ENCODE results near the gene COL5A1. TPM values are rescaled to one million over a fixed set of nuclear protein-coding genes. Genes with fewer than 3 reads are reported as not detected.

Gene COL5A1
- total RNA-seq, 1 experiment from 2014 or later: 10.6 TPM

DNA sequence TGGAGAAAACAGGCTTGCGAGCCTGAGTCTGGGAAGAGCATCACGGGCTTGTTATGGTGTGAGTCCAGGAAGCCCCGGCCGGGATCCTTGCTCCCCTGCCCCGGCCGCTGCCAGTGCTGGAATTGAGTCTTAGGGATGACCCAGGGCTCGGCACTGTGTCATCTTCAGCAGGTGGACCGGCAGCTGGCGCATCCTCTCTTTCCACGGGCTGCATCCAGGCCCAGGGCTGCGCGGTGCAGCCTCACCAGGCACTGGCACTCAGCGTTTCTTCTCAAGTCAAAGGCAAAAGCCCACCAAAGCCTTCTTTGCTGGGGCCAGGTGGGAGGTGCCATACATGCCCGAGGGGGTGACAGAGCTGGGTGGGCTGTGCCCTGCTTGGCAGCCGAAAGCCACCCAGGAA, 46.6 kb downstream of the COL5A1 start:
- ATAC-seq (no peak), DNase-seq (no peak)
- Histone ChIP-seq H3F3A (ENCODE audit: low read length, unreplicated experiment) (no peaks in the 10 kb centered on the region), H3K79me2 (ENCODE audit: low read length) (no peaks in the 10 kb centered on the region), H3K9me2 (replicated peaks; ENCODE audit: low read length) (no peaks in the 10 kb centered on the region), H3K9ac (ENCODE audit: low read length) (no peak overlapping the region), H3K4me2 (ENCODE audit: low read length) (no peak overlapping the region), H4K20me1 (ENCODE audit: low read length) (no peaks in the 10 kb centered on the region), H3K36me3 (ENCODE audit: low read depth, low read length) (no peaks in the 10 kb centered on the region), H3K27me3 (ENCODE audit: low read length) (no peaks in the 10 kb centered on the region), H3K4me3 (ENCODE audit: low read length) (no peak overlapping the region), H2AFZ (ENCODE audit: low read length) (no peak overlapping the region), H3K4me1 (ENCODE audit: insufficient read depth, low read length) (no peaks in the 10 kb centered on the region), H3K9me3 (ENCODE audit: low read length) (no peaks in the 10 kb centered on the region), H3K27ac (ENCODE audit: low read length) (no peak overlapping the region)
- ChIA-PET CTCF (interaction anchor here (0.6 kb wide), 1 partner anchor 191 kb away, joined by 7 read pairs; no protein-coding TSS in a partner anchor), POLR2A (ENCODE audit: unreplicated experiment) (no interaction called here)
- no peak for TF ChIP-seq EZH2phosphoT487 (IDR thresholded peaks at IDR 0.05; ENCODE audit: borderline replicate concordance, low read length)
- TF ChIP-seq, protein P1, sequence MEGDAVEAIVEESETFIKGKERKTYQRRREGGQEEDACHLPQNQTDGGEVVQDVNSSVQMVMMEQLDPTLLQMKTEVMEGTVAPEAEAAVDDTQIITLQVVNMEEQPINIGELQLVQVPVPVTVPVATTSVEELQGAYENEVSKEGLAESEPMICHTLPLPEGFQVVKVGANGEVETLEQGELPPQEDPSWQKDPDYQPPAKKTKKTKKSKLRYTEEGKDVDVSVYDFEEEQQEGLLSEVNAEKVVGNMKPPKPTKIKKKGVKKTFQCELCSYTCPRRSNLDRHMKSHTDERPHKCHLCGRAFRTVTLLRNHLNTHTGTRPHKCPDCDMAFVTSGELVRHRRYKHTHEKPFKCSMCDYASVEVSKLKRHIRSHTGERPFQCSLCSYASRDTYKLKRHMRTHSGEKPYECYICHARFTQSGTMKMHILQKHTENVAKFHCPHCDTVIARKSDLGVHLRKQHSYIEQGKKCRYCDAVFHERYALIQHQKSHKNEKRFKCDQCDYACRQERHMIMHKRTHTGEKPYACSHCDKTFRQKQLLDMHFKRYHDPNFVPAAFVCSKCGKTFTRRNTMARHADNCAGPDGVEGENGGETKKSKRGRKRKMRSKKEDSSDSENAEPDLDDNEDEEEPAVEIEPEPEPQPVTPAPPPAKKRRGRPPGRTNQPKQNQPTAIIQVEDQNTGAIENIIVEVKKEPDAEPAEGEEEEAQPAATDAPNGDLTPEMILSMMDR (conservative IDR thresholded peaks at IDR 0.05; ENCODE audit: low read depth, low read length): no peak
- TF ChIP-seq EZH2 (IDR thresholded peaks at IDR 0.05; ENCODE audit: low read length, unreplicated experiment): no peak
- intact Hi-C loops (cut with micrococcal nuclease): no loop called here
- BruUV-seq (replicated peaks): no TSS peak

DNA sequence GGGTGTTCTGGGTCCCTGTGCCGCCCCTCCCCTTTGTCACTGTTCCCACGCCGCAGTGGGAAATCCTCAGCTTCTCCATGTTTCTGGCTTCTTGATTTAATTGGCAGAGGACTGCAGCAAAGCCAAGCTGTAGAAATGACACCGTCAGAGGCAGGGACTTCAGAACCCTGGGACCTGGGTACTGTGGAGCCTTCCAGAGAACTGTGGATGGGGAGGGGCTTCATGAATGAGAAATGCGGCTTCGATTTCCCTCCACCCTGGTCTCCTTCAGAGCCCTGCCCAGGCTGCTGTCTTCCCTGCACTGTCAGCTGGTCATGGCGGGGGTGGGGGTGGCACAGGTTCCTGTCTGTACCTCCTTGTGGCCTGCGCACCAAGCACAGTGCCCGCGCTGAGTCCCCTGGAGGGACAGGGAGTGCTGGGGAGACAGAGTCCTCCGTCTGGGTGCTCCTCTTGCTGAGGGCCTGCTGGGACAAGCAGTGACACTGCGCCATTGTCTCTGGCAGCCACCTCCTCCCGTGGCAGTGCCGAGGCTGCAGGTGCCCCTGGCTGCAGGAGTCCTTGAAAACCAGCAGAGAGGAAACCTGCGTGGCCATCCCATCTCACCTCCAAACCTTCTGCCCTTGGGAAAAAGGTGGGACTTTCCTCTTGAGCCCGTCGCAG, 47.2 kb downstream of the COL5A1 start:
- no peak overlapping the region for H3K4me2 ChIP-seq (ENCODE audit: low read length)
- no peaks in the 10 kb centered on the region for H3K79me2 ChIP-seq (ENCODE audit: low read length)
- DNase-seq (no peak), ATAC-seq (no peak)
- no peaks in the 10 kb centered on the region for H3K9me3 ChIP-seq (ENCODE audit: low read length)
- no peaks in the 10 kb centered on the region for H3K27me3 ChIP-seq (ENCODE audit: low read length)
- no peak overlapping the region for H2AFZ ChIP-seq (ENCODE audit: low read length)
- no peak overlapping the region for H3K27ac ChIP-seq (ENCODE audit: low read length)
- TF ChIP-seq, protein P1 (conservative IDR thresholded peaks at IDR 0.05; ENCODE audit: low read depth, low read length): no peak
- TF ChIP-seq EZH2phosphoT487 (IDR thresholded peaks at IDR 0.05; ENCODE audit: borderline replicate concordance, low read length) (no peak), EZH2 (IDR thresholded peaks at IDR 0.05; ENCODE audit: low read length, unreplicated experiment) (no peak)
- H4K20me1 ChIP-seq (ENCODE audit: low read length): no peaks in the 10 kb centered on the region
- H3K4me3 ChIP-seq (ENCODE audit: low read length): no peak overlapping the region
- no peaks in the 10 kb centered on the region for H3K36me3 ChIP-seq (ENCODE audit: low read depth, low read length)
- H3K4me1 ChIP-seq (ENCODE audit: insufficient read depth, low read length): no peaks in the 10 kb centered on the region
- no TSS peak for BruUV-seq (replicated peaks)
- no peak overlapping the region for H3K9ac ChIP-seq (ENCODE audit: low read length)
- ChIA-PET POLR2A (ENCODE audit: unreplicated experiment) (no interaction called here), CTCF (interaction anchor here (0.6 kb wide), 1 partner anchor 191 kb away, joined by 7 read pairs; no protein-coding TSS in a partner anchor)
- H3K9me2 ChIP-seq (replicated peaks; ENCODE audit: low read length): no peaks in the 10 kb centered on the region
- no peaks in the 10 kb centered on the region for H3F3A ChIP-seq (ENCODE audit: low read length, unreplicated experiment)
- intact Hi-C loops (cut with micrococcal nuclease): no loop called here
